Measurements from ENCODE around the gene CREB5.

GRCh38 chr7:28549998-28550397 is 137.7 kb downstream of the CREB5 start:
- no peak for TF ChIP-seq EZH2 (IDR thresholded peaks at IDR 0.05)
- TF ChIP-seq, protein P1, sequence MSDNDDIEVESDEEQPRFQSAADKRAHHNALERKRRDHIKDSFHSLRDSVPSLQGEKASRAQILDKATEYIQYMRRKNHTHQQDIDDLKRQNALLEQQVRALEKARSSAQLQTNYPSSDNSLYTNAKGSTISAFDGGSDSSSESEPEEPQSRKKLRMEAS (IDR thresholded peaks at IDR 0.05): no peak
